Vagina (tissue), 2 donors: ENCODE data around the gene ZSCAN26. TPM values are rescaled to one million over a fixed set of nuclear protein-coding genes. Genes with fewer than 3 reads are reported as not detected.

Experiments
- DNase-seq, 2 donors: peaks; one replicate each; pipeline ENCODE4 v3.0.0-alpha.2; 2017; ENCODE audit errors: extremely low spot score in 2 of 2
- H3K27ac ChIP-seq: fragments of 200-600 bp; sonication (generic); one replicate; pipeline ENCODE4 v1.5.1; 2019
- H3K27me3 ChIP-seq: fragments of 200-600 bp; sonication (generic); one replicate; pipeline ENCODE4 v1.5.1; 2019
- H3K36me3 ChIP-seq, 2 donors: fragments of 200-600 bp; sonication (generic); one replicate each; pipeline ENCODE4 v1.5.1; 2017 to 2019
- H3K4me1 ChIP-seq: fragments of 200-600 bp; sonication (generic); one replicate; pipeline ENCODE4 v1.5.1; 2019
- H3K4me3 ChIP-seq, 2 donors: fragments of 200-600 bp; sonication (generic); 1 replicate in 1 of 2; 2 replicates in 1 of 2; pipeline ENCODE4 v1.5.1; 2016 to 2019
- H3K9me3 ChIP-seq: fragments of 200-600 bp; sonication (generic); one replicate; pipeline ENCODE4 v1.5.1; 2019
- CTCF ChIP-seq, 3 experiments: fragments of 450-650 bp in 2 of 3; fragments of 200-600 bp in 1 of 3; sonication (generic) in 1 of 3; IDR thresholded peaks; one replicate each; pipeline ENCODE4 v1.5.1; 2017 to 2019; ENCODE audit warnings: antibody characterized with exemption in 3 of 3, mild to moderate bottlenecking in 2 of 3, moderate library complexity in 2 of 3
- POLR2A ChIP-seq, 2 donors: fragments of 450-650 bp; IDR thresholded peaks; one replicate each; pipeline ENCODE4 v1.6.1; 2017; ENCODE audit warnings: antibody characterized with exemption in 2 of 2, mild to moderate bottlenecking in 2 of 2, moderate library complexity in 2 of 2
- POLR2AphosphoS5 ChIP-seq, 2 donors: sonication (generic); formaldehyde crosslinking; IDR thresholded peaks; one replicate each; pipeline ENCODE4 v1.9.0; 2017; ENCODE audit warnings: antibody characterized with exemption in 2 of 2, mild to moderate bottlenecking in 2 of 2, low read depth in 1 of 2; ENCODE audit not compliant: insufficient read depth in 1 of 2
- intact Hi-C: fragments of 100-400 bp; cut with DNase I; formaldehyde crosslinking; loops from one replicate; pipeline ENCODE4 v1.15.1; 2023
- total RNA-seq: library from RNA; depleted of rRNA; stranded (reverse); fragments of >200 nt; gene quantifications from one replicate; pipeline ENCODE4 v1.2.3, GENCODE V29; 2016

Gene ZSCAN26
- total RNA-seq, 1 donor from 2014 or later, result 18.7 TPM

DNA sequence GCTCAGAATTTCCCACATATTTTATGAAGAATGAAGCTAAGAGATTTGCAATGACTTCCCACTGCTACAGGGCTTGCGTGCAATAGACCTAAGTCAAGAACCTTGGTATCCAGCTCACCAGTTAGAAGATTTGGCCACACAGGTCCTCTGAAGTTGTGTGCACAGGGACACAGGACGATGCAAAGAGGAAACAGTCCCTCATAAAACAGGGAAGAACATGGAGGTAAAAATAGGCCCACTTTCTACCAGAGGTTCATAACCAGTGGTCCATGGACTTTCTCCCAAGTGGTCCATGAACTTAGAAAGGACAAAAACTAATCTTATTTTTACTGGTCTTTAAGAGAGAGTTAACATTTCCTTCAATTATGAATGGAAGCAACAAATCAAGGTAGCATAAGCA lies 16.2 kb upstream of the ZSCAN26 start:
- TF ChIP-seq CTCF (IDR thresholded peaks at IDR 0.05) (no peak), POLR2A (IDR thresholded peaks at IDR 0.05) (no peak), POLR2AphosphoS5 (IDR thresholded peaks at IDR 0.05; ENCODE audit: insufficient read depth in 1 of 2, low read depth in 1 of 2) (no peak)
- H3K9me3 ChIP-seq, result no peaks in the 10 kb centered on the region
- no peak overlapping the region for H3K27ac ChIP-seq
- H3K4me1 ChIP-seq, result peaks cover 25% of the 10 kb centered on the region
- no peaks in the 10 kb centered on the region for H3K27me3 ChIP-seq
- peak overlapping the region; percentile 63 to 76 for H3K4me3 ChIP-seq
- DNase-seq, result no peak
- H3K36me3 ChIP-seq, result peaks cover 0 to 32% of the 10 kb centered on the region in 2 donors
- intact Hi-C loops, result no loop called here

DNA sequence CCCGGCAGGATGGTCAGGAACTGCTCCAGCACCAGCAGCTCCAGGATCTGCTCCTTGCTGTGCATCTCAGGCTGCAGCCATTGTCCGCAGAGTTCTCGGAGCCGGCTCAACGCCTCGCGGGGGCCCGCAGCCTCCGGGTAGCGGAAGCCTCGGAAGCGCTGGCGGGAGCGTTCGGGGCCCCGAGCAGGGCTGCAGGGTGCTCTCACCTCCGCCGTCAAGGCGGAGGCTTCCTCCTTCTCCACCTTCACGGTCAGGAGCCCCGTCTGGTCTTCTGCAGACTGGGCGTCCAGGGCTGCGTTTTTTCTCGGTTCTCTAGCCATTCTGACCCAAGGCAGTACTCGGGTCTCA lies 15.3 kb upstream of the ZSCAN26 start:
- no peak for DNase-seq
- Histone ChIP-seq H3K27ac (peak overlapping the region; percentile 42), H3K4me3 (peak overlapping the region; percentile 63 to 76), H3K36me3 (peaks cover 0 to 23% of the 10 kb centered on the region in 2 donors), H3K9me3 (no peaks in the 10 kb centered on the region), H3K27me3 (no peaks in the 10 kb centered on the region), H3K4me1 (peaks cover 25% of the 10 kb centered on the region)
- intact Hi-C loops, result no loop called here
- TF ChIP-seq CTCF (IDR thresholded peaks at IDR 0.05), result no peak
- TF ChIP-seq POLR2A (IDR thresholded peaks at IDR 0.05), result no peak
- no peak for TF ChIP-seq POLR2AphosphoS5 (IDR thresholded peaks at IDR 0.05; ENCODE audit: insufficient read depth in 1 of 2, low read depth in 1 of 2)

- TF ChIP-seq POLR2A (IDR thresholded peaks at IDR 0.05) (no peak), CTCF (IDR thresholded peaks at IDR 0.05) (no peak), POLR2AphosphoS5 (IDR thresholded peaks at IDR 0.05; ENCODE audit: insufficient read depth in 1 of 2, low read depth in 1 of 2) (peak in 1 of 2 donors; percentile 93)
- peaks cover 0 to 17% of the 10 kb centered on the region in 2 donors for H3K36me3 ChIP-seq
- intact Hi-C loops, result no loop called here
- no peak for DNase-seq
- H3K4me3 ChIP-seq, result peak within 1 kb of the TSS; percentile 63 to 76
- H3K4me1 ChIP-seq, result peaks cover 25% of the 10 kb centered on the region
- H3K9me3 ChIP-seq, result no peaks in the 10 kb centered on the region
- H3K27me3 ChIP-seq, result no peaks in the 10 kb centered on the region
- peak within 1 kb of the TSS; percentile 42 for H3K27ac ChIP-seq
Measured at GRCh38 chr6:28252009-28252975, 14.7 kb upstream of the ZSCAN26 start, which contains the start of gene ZKSCAN4. Gene ZKSCAN4, minus strand, starts transcription at chr6:28252269. Its CDS starts 289 bp downstream, at chr6:28251980.

DNA sequence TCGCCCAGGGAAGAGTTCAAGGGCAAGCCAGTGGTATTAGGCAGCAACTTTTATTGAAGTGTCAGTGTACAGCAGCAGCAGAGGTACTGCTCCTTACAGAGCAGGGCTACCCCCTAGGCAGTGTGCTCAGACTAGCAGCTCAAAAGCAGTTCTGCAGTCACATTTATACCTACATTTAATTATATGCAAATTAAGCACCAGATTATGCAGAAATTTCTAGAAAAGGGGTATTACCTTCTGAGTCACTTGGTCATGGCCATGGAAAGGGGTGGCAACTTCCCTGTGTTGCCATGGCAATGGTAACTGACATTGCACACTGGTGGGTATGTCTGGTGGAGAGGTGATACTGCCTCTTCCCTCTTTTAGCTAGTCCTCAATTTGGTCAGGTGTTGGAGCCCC lies 12.8 kb upstream of the ZSCAN26 start:
- H3K27ac ChIP-seq, result no peak overlapping the region
- no peak for DNase-seq
- no peak for TF ChIP-seq CTCF (IDR thresholded peaks at IDR 0.05)
- no peak for TF ChIP-seq POLR2A (IDR thresholded peaks at IDR 0.05)
- no peak for TF ChIP-seq POLR2AphosphoS5 (IDR thresholded peaks at IDR 0.05; ENCODE audit: insufficient read depth in 1 of 2, low read depth in 1 of 2)
- H3K36me3 ChIP-seq, result peaks cover 0 to 2% of the 10 kb centered on the region in 2 donors
- H3K4me1 ChIP-seq, result peaks cover 31% of the 10 kb centered on the region
- no peaks in the 10 kb centered on the region for H3K27me3 ChIP-seq
- H3K9me3 ChIP-seq, result no peaks in the 10 kb centered on the region
- no peak overlapping the region for H3K4me3 ChIP-seq
- intact Hi-C loops, result no loop called here

- intact Hi-C loops, result no loop called here
- TF ChIP-seq POLR2AphosphoS5 (IDR thresholded peaks at IDR 0.05; ENCODE audit: insufficient read depth in 1 of 2, low read depth in 1 of 2), result no peak
- Histone ChIP-seq H3K9me3 (no peaks in the 10 kb centered on the region), H3K36me3 (no peaks in the 10 kb centered on the region), H3K27me3 (no peaks in the 10 kb centered on the region), H3K27ac (no peak overlapping the region), H3K4me1 (peaks cover 18% of the 10 kb centered on the region), H3K4me3 (no peak overlapping the region)
- no peak for DNase-seq
Measured at GRCh38 chr6:28257042-28257441, 9.9 kb upstream of the ZSCAN26 start.
